ENCODE measurements around the gene KCNK18.

DNA sequence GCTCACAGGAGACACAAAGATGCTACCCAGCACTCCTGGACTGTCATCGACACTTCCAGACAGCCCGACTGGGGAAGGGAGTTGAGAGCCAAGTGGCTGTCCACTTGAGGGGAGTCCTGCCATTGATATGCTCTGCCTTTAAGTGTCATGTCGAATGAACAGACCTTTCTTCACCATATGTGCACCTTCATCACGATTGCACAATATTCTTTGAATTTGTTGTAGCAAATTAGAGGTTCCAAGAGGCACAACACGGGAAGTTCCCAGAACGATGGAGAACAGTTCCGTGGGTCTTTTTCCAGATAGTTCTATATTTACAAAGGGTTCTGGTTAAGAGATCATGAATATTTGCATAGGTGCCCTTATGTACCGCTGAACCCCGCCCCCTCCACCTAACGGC, 59.6 kb downstream of the KCNK18 start:
- TF ChIP-seq, protein P1, sequence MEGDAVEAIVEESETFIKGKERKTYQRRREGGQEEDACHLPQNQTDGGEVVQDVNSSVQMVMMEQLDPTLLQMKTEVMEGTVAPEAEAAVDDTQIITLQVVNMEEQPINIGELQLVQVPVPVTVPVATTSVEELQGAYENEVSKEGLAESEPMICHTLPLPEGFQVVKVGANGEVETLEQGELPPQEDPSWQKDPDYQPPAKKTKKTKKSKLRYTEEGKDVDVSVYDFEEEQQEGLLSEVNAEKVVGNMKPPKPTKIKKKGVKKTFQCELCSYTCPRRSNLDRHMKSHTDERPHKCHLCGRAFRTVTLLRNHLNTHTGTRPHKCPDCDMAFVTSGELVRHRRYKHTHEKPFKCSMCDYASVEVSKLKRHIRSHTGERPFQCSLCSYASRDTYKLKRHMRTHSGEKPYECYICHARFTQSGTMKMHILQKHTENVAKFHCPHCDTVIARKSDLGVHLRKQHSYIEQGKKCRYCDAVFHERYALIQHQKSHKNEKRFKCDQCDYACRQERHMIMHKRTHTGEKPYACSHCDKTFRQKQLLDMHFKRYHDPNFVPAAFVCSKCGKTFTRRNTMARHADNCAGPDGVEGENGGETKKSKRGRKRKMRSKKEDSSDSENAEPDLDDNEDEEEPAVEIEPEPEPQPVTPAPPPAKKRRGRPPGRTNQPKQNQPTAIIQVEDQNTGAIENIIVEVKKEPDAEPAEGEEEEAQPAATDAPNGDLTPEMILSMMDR (IDR thresholded peaks at IDR 0.05): no peak
- TF ChIP-seq POLR2A (IDR thresholded peaks at IDR 0.05): no peak

All from body of pancreas (tissue), 4 donors.